ENCODE measurements around the gene XIST.
"Not testable (repeated sequence)": the region's sequence is repeated elsewhere in the genome, so short reads cannot be mapped to it uniquely, and the experiment has no call there.

XIST gene

DNA sequence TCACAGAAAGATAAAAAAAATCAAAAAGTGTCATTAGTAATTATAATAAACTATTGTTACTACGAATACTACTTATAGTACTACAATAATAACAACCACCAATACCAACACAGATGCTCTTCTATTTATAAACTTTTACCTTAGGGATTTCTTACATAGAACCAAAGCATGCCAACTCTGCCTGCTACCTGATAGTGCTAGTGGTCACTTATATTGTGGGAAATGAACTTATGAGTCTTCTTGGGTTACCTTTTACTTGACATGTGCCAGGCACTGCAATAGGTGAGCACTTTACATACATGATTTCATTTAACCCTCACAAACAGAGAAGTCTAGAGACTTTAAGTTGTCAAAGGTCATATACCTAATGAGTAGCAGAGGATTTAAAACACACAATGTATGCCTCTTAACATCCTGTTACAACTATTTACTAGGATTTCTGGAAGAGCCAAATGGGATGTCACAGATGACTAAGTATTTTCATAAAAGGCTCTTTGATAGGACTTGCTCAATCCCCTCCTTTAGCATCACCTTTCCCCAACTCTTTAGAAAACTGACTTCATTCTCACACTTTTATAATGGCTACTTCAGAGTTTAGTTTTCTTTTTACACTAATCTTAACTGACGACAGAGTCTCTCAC lies 24.3 kb downstream of the XIST start:
- TF ChIP-seq, protein P1, sequence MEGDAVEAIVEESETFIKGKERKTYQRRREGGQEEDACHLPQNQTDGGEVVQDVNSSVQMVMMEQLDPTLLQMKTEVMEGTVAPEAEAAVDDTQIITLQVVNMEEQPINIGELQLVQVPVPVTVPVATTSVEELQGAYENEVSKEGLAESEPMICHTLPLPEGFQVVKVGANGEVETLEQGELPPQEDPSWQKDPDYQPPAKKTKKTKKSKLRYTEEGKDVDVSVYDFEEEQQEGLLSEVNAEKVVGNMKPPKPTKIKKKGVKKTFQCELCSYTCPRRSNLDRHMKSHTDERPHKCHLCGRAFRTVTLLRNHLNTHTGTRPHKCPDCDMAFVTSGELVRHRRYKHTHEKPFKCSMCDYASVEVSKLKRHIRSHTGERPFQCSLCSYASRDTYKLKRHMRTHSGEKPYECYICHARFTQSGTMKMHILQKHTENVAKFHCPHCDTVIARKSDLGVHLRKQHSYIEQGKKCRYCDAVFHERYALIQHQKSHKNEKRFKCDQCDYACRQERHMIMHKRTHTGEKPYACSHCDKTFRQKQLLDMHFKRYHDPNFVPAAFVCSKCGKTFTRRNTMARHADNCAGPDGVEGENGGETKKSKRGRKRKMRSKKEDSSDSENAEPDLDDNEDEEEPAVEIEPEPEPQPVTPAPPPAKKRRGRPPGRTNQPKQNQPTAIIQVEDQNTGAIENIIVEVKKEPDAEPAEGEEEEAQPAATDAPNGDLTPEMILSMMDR (IDR thresholded peaks at IDR 0.05; ENCODE audit: low read depth, low read length) = no peak
- no peak for DNase-seq (ENCODE audit: extremely low read depth, low read depth)

DNA sequence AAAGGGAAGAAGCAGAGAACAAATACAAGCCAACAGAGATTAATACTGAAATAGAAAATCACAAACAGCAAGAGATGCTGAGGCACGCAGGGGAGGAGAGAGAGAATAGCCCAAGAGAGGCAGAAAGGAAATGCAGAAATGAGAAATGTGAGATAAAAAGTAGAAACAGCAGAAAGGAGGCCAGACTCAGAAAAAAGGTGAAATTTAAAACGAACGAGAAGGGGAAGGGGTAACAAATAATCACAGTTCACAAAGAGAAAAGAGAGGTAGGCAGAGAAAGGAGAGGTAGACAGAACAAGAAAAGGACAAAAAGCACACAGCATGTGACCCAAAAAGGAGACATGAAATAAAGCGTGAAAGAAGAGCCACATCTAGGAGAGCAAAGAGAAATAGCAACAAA lies 25.1 kb downstream of the XIST start:
- TF ChIP-seq, protein P1 (IDR thresholded peaks at IDR 0.05; ENCODE audit: low read depth, low read length) = no peak
- DNase-seq (ENCODE audit: extremely low read depth, low read depth) = no peak

DNA sequence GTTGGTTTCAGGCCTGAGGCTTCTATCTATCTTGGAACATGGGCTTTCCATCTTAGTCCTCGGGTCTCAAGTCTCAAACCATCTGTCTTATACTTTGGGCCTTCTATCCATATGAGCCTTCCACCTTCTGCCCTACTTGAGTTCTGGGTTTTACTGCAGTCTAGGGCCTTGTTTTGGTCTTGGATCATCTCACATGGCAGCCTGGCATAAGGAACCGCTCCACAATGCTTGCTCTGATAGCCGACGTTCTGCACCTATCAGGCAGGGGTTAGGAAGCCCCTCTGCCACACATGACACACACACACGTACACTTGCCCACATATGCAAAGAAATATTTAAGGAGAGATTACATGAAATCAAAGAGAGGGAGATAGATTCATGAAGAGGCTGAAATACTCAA lies 25.5 kb downstream of the XIST start:
- TF ChIP-seq, protein P1 (IDR thresholded peaks at IDR 0.05; ENCODE audit: low read depth, low read length) = no peak
- DNase-seq (ENCODE audit: extremely low read depth, low read depth) = no peak

DNA sequence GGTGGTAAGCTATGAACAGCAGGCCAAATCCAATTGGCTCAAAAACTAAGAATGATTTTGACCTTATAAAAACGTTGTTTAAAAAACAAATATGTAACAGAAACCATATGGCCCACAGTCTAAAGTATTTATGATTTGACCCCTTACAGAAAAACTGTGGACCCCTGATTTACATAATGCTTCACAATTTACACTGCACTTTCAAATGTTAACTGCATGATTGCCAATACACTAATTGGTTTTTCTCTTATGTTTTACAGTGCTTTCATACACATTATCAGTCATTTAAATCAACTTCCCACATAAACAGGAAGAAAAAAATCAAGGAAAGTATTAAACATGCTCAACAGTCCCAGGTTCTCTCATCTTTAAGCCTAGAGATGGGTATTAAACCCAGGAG lies 26.9 kb downstream of the XIST start:
- no peak for DNase-seq (ENCODE audit: extremely low read depth, low read depth)
- TF ChIP-seq, protein P1 (IDR thresholded peaks at IDR 0.05; ENCODE audit: low read depth, low read length) = no peak

DNA sequence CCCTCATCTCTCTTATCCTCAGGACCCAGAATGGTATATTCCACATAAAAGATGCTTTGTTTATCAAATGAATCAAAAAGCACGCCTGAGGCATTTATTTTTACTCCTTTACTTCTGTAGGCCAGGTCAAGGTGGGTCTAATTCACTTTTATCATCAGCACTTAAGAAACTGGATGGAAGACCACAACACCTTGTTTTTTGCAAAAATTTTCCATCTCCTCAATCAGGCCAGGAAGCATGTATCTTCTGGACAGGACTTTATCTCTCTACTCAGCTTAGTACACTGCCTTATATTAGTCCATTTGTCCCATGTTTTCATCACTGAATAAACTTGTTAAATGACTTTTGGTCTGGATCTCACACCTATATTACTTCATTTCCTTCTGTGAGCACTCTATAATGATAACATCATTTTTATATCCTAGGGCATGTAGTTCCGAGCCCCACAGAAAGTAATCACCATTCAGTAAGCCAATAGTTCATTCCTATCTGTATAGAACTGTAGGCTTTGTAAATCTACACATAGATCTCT lies 29.0 kb downstream of the XIST start:
- TF ChIP-seq, protein P1 (IDR thresholded peaks at IDR 0.05; ENCODE audit: low read depth, low read length) = no peak
- DNase-seq (ENCODE audit: extremely low read depth, low read depth) = no peak

DNA sequence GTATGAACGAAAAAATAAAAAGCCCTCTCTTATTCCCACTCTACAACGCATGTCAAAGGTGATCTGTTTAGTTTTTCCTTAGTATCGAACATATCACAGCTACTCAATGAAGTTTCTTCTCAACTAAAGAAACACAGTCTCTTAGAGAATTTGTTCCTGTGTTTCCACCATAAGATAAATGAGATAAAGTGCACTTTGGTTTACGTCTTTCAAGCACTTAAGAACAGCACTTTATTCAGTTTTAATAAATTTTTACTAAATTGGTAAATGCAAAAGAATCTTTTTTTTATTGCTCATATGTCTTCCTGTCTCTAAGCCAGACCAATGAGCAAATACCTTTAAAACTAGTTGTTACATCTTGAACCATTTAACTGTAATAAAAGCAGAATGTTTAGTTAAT lies 29.7 kb downstream of the XIST start:
- no peak for DNase-seq (ENCODE audit: extremely low read depth, low read depth)
- TF ChIP-seq, protein P1 (IDR thresholded peaks at IDR 0.05; ENCODE audit: low read depth, low read length) = no peak

DNA sequence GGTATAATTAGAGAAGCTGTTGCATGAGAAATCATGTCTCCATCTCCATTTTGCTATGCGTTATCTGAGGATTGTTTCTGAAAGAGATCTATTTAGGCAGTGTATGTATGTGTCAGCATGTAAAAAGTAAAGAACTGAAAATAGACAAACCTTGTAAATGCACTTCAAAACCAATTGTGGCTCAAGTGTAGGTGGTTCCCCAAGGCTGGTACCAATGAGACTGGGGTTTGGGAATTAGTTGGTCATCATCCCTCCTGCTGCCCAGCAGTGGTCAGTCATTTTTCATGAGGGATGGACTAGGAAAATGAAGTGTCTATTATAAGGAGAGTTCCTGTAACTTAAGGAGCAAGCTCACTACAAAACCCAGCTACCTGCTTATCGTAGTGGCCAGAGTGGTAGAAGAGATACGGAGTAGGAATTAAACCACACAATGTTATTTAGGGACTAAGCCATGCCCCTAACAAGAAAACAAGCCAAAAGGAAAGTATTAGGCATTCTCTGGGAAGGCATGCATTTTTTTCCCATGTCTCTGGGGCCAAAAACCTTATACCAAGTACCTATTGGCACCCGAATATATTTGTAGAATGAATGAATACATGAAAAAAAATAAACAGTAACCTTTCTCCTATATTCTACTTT lies 30.5 kb downstream of the XIST start:
- no peak for DNase-seq (ENCODE audit: extremely low read depth, low read depth)
- TF ChIP-seq, protein P1 (IDR thresholded peaks at IDR 0.05; ENCODE audit: low read depth, low read length) = no peak

DNA sequence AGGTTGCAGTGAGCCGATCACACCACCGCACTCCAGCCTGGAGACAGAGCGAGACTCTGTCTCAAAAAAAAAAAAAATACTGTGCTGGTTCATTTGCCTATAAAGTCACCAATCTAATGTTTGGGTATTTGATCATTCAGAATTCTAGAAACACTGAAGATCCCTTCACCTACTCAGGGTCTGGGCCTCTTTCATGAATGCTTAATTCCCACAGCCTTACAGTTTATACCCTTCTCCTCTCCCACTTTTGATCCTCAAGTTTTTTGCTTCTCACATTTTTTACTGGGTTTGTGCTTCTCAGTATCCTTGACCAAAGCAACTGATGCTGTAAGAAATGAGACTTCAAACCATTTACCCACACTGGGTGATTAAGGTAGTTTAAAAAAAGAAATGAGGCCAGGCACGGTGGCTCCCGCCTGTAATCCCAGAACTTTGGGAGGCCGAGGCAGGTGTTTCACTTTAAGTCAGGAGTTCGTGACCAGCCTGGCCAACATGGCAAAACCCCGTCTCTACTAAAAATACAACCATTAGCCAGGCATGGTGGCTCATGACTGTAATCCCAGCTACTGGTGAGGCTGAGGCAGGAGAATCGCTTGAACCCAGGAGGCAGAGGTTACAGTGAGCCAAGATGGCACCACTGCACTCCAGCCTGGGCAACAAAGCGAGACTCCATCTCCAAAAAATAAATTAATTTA lies 32.5 kb downstream of the XIST start:
- not testable (repeated sequence) for DNase-seq (ENCODE audit: extremely low read depth, low read depth)
